ENCODE data around the gene DNAAF2. TPM values are rescaled to one million over a fixed set of nuclear protein-coding genes. Genes with fewer than 3 reads are reported as not detected.

The DNAAF2 gene
- total and polyA plus RNA-seq, 2 of the 13 experiments (the other 11 are each of a cell fraction or from before 2014, with no cell fraction given) = 6.1 to 13.6 TPM

- TF ChIP-seq ZFAT (CRISPR knock-in tag; conservative IDR thresholded peaks at IDR 0.05) (no peak), ZNF567 (CRISPR knock-in tag; IDR thresholded peaks at IDR 0.05; ENCODE audit: borderline replicate concordance) (no peak), ZNF407 (CRISPR knock-in tag; IDR thresholded peaks at IDR 0.05; ENCODE audit: not compliant biosample characterization) (peak; percentile 96), MAX (IDR thresholded peaks at IDR 0.05) (peak; percentile 82), KDM1A (CRISPR knock-in tag; IDR thresholded peaks at IDR 0.05) (no peak), SRSF9 (IDR thresholded peaks at IDR 0.05; ENCODE audit: borderline replicate concordance, insufficient read depth, low read depth, low read length, poor library complexity, severe bottlenecking) (no peak), ZNF574 (CRISPR knock-in tag; IDR thresholded peaks at IDR 0.05) (peak; percentile 87), ZSCAN5A (CRISPR knock-in tag; IDR thresholded peaks at IDR 0.05; ENCODE audit: borderline replicate concordance) (0 out of 2 replicates have a peak, but pooled peaks have one; percentile 12), ZNF383 (CRISPR knock-in tag; IDR thresholded peaks at IDR 0.05; ENCODE audit: borderline replicate concordance) (no peak), ZNF891 (CRISPR knock-in tag; IDR thresholded peaks at IDR 0.05) (peak; percentile 61; the same call in 1 of the 2 replicates), NCOA1 (CRISPR knock-in tag; IDR thresholded peaks at IDR 0.05) (peak; percentile 84; the same call in 1 of the 2 replicates), FOXO1 (CRISPR knock-in tag; IDR thresholded peaks at IDR 0.05) (peak; percentile 6; the same call in 1 of the 2 replicates), NPAS2 (CRISPR knock-in tag; IDR thresholded peaks at IDR 0.05; ENCODE audit: borderline replicate concordance) (no peak), POGZ (CRISPR knock-in tag; IDR thresholded peaks at IDR 0.05) (peak; percentile 83), MTA3 (CRISPR knock-in tag; IDR thresholded peaks at IDR 0.05) (no peak)
Observed at GRCh38 chr14:49598485-49599300, 36.4 kb downstream of the DNAAF2 start, which contains the start of gene LRR1 (continued).
